ENCODE results near the gene EPB41L2. TPM values are rescaled to one million over a fixed set of nuclear protein-coding genes. Genes with fewer than 3 reads are reported as not detected.

The EPB41L2 gene
- total RNA-seq, 2 experiments from 2014 or later = 9.5 to 12.3 TPM

GRCh38 chr6:130896249-130896648 lies 166.8 kb downstream of the EPB41L2 start:
- H3K9me3 Mint-ChIP-seq = no peaks in the 10 kb centered on the region
- no peaks in the 10 kb centered on the region for H3K9me3 ChIP-seq (ENCODE audit: control insufficient read depth in 1 of 2, insufficient read depth in 1 of 2, low read length in 2 of 2)
- no peak for TF ChIP-seq CTCF (IDR thresholded peaks at IDR 0.05)
- H3K4me3 Mint-ChIP-seq = no peak overlapping the region
- ChIA-PET CTCF (interaction anchor here (0.6 to 0.9 kb wide), 2 partner anchors 10 to 1289 kb away, joined by 4 read pairs; no protein-coding TSS in a partner anchor), POLR2A (no interaction called here)
- H3K27ac ChIP-seq (ENCODE audit: low read depth in 1 of 2, low read length in 2 of 2) = no peak overlapping the region
- no peak overlapping the region for H3K4me3 ChIP-seq (ENCODE audit: low read length)
- no peaks in the 10 kb centered on the region for H3K36me3 Mint-ChIP-seq (ENCODE audit: low read depth)
- ATAC-seq (ENCODE audit: poor library complexity) = no peak
- H3K4me1 ChIP-seq (ENCODE audit: insufficient read depth, low read length) = no peaks in the 10 kb centered on the region
- no peak for DNase-seq
- H3K27me3 Mint-ChIP-seq = no peaks in the 10 kb centered on the region
- no peaks in the 10 kb centered on the region for H3K36me3 ChIP-seq (ENCODE audit: insufficient read depth, low read length)
- no peaks in the 10 kb centered on the region for H3K4me1 Mint-ChIP-seq (ENCODE audit: low read depth)
- H3K27me3 ChIP-seq (ENCODE audit: control insufficient read depth in 1 of 2, insufficient read depth in 2 of 2, low read length in 2 of 2) = no peaks in the 10 kb centered on the region
- intact Hi-C loops (cut with DNase I, micrococcal nuclease) = loop anchor here in 1 of 2 experiments (5.0 kb wide), 1 partner anchor 261 kb away; no protein-coding TSS in a partner anchor
- no peak overlapping the region for H3K27ac Mint-ChIP-seq

- H3K4me1 Mint-ChIP-seq (ENCODE audit: low read depth) = no peaks in the 10 kb centered on the region
- no peak for ATAC-seq (ENCODE audit: poor library complexity)
Measured at GRCh38 chr6:130895516-130895915, 167.5 kb downstream of the EPB41L2 start.

GRCh38 chr6:130893766-130894165 lies 169.3 kb downstream of the EPB41L2 start:
- POLR2A ChIA-PET = no interaction called here

More at GRCh38 chr6:130895516-130895915, 167.5 kb downstream of the EPB41L2 start:
- intact Hi-C loops (cut with DNase I, micrococcal nuclease) = loop anchor here in 1 of 2 experiments (5.0 kb wide), 1 partner anchor 262 kb away; no protein-coding TSS in a partner anchor
- H3K36me3 Mint-ChIP-seq (ENCODE audit: low read depth) = no peaks in the 10 kb centered on the region
- TF ChIP-seq CTCF (IDR thresholded peaks at IDR 0.05) = no peak
- no peak overlapping the region for H3K27ac Mint-ChIP-seq
- no peak overlapping the region for H3K4me3 Mint-ChIP-seq
- Histone ChIP-seq H3K27me3 (ENCODE audit: control insufficient read depth in 1 of 2, insufficient read depth in 2 of 2, low read length in 2 of 2) (no peaks in the 10 kb centered on the region), H3K36me3 (ENCODE audit: insufficient read depth, low read length) (no peaks in the 10 kb centered on the region), H3K4me3 (ENCODE audit: low read length) (no peak overlapping the region), H3K27ac (ENCODE audit: low read depth in 1 of 2, low read length in 2 of 2) (no peak overlapping the region), H3K4me1 (ENCODE audit: insufficient read depth, low read length) (no peaks in the 10 kb centered on the region), H3K9me3 (ENCODE audit: control insufficient read depth in 1 of 2, insufficient read depth in 1 of 2, low read length in 2 of 2) (no peaks in the 10 kb centered on the region)
- no peaks in the 10 kb centered on the region for H3K27me3 Mint-ChIP-seq
- DNase-seq = no peak
- ChIA-PET POLR2A (no interaction called here), CTCF (interaction anchor here (0.9 kb wide), 1 partner anchor 10 kb away, joined by 4 read pairs; no protein-coding TSS in a partner anchor)
- no peaks in the 10 kb centered on the region for H3K9me3 Mint-ChIP-seq

More at GRCh38 chr6:130893766-130894165, 169.3 kb downstream of the EPB41L2 start:
- Mint-ChIP-seq H3K9me3 (no peaks in the 10 kb centered on the region), H3K36me3 (ENCODE audit: low read depth) (no peaks in the 10 kb centered on the region), H3K4me3 (no peak overlapping the region), H3K27me3 (no peaks in the 10 kb centered on the region), H3K27ac (no peak overlapping the region), H3K4me1 (ENCODE audit: low read depth) (no peaks in the 10 kb centered on the region)
- CTCF ChIA-PET = no interaction called here
- intact Hi-C loops (cut with DNase I, micrococcal nuclease) = no loop called here
- DNase-seq (no peak), ATAC-seq (ENCODE audit: poor library complexity) (no peak)
- H3K9me3 ChIP-seq (ENCODE audit: control insufficient read depth in 1 of 2, insufficient read depth in 1 of 2, low read length in 2 of 2) = no peaks in the 10 kb centered on the region
- H3K36me3 ChIP-seq (ENCODE audit: insufficient read depth, low read length) = no peaks in the 10 kb centered on the region
- no peak for TF ChIP-seq CTCF (IDR thresholded peaks at IDR 0.05)
- no peaks in the 10 kb centered on the region for H3K27me3 ChIP-seq (ENCODE audit: control insufficient read depth in 1 of 2, insufficient read depth in 2 of 2, low read length in 2 of 2)
- no peak overlapping the region for H3K27ac ChIP-seq (ENCODE audit: low read depth in 1 of 2, low read length in 2 of 2)
- H3K4me3 ChIP-seq (ENCODE audit: low read length) = no peak overlapping the region
- no peaks in the 10 kb centered on the region for H3K4me1 ChIP-seq (ENCODE audit: insufficient read depth, low read length)

Measured in CD4-positive, alpha-beta T cell (primary cell).